Keratinocyte (primary cell): Measurements from ENCODE around the gene FICD.

Experiments
- CTCF ChIP-seq, 3 experiments: IDR thresholded peaks in 1 of 3; conservative IDR thresholded peaks in 1 of 3; optimal IDR thresholded peaks in 1 of 3; 2 replicates in 2 of 3; 3 replicates in 1 of 3; pipeline versions ENCODE3 to v1.5.1; 2011; ENCODE audit warnings: low read length in 3 of 3, mild to moderate bottlenecking in 3 of 3, moderate library complexity in 2 of 3, control low read depth in 1 of 3, inconsistent platforms in 1 of 3; ENCODE audit not compliant: insufficient read depth in 2 of 3; ENCODE audit errors: extremely low read depth in 1 of 3
- EZH2 ChIP-seq: IDR thresholded peaks from one replicate; pipeline ENCODE4 v1.6.1; 2012; ENCODE audit warnings: inconsistent platforms, mild to moderate bottlenecking, low read length, moderate library complexity

- TF ChIP-seq CTCF (optimal IDR thresholded peaks at IDR 0.05 in 1 of 3, IDR thresholded peaks at IDR 0.05 in 1 of 3, conservative IDR thresholded peaks at IDR 0.05 in 1 of 3; ENCODE audit: extremely low read depth in 1 of 3, insufficient read depth in 2 of 3, low read length in 3 of 3) (no peak), EZH2 (no peak)
Observed at GRCh38 chr12:108526482-108527165, 11.5 kb downstream of the FICD start.
